Limb (tissue), 2 donors: ENCODE measurements around the gene VWA5B1.
"Not testable (repeated sequence)": the region's sequence is repeated elsewhere in the genome, so short reads cannot be mapped to it uniquely, and the experiment has no call there.

ENCODE experiments used
- DNase-seq, 2 donors: peaks; one replicate each; pipeline ENCODE4 v3.0.0-alpha.2; 2016; ENCODE audit errors: extremely low spot score in 2 of 2

VWA5B1 gene

GRCh38 chr1:20290624-20291597 is at the start of gene VWA5B1:
VWA5B1 (plus strand) TSS chr1:20290875; CDS start chr1:20310602, 19,727 bp downstream.
- DNase-seq = peak in 1 of 2 donors; percentile 68

GRCh38 chr1:20242890-20243479 is 47.7 kb upstream of the VWA5B1 start:
- no peak for DNase-seq

- DNase-seq = no peak
Measured at GRCh38 chr1:20248971-20249612, 41.6 kb upstream of the VWA5B1 start.

GRCh38 chr1:20250340-20250989 is 40.2 kb upstream of the VWA5B1 start:
- DNase-seq = no peak

- DNase-seq = no peak
Measured at GRCh38 chr1:20252587-20252986, 38.1 kb upstream of the VWA5B1 start.

GRCh38 chr1:20255666-20256065 is 35.0 kb upstream of the VWA5B1 start:
- DNase-seq = peak in 1 of 2 donors; percentile 27

GRCh38 chr1:20259646-20260045 is 31.0 kb upstream of the VWA5B1 start:
- DNase-seq = no peak

GRCh38 chr1:20261095-20261494 is 29.6 kb upstream of the VWA5B1 start:
- DNase-seq = no peak

GRCh38 chr1:20262810-20263534 is 27.7 kb upstream of the VWA5B1 start:
- no peak for DNase-seq

GRCh38 chr1:20265250-20265649 is 25.4 kb upstream of the VWA5B1 start:
- DNase-seq = no peak

GRCh38 chr1:20266141-20266540 is 24.5 kb upstream of the VWA5B1 start:
- no peak for DNase-seq

GRCh38 chr1:20266642-20267041 is 24.0 kb upstream of the VWA5B1 start:
- no peak for DNase-seq

- DNase-seq = no peak
Measured at GRCh38 chr1:20271498-20272400, 18.9 kb upstream of the VWA5B1 start.

- not testable (repeated sequence) for DNase-seq
Measured at GRCh38 chr1:20273716-20274115, 17.0 kb upstream of the VWA5B1 start.

- DNase-seq = no peak
Measured at GRCh38 chr1:20275319-20275925, 15.3 kb upstream of the VWA5B1 start.

GRCh38 chr1:20276485-20277159 is 14.1 kb upstream of the VWA5B1 start:
- DNase-seq = no peak

- no peak for DNase-seq
Measured at GRCh38 chr1:20278692-20279130, 12.0 kb upstream of the VWA5B1 start.

- no peak for DNase-seq
Measured at GRCh38 chr1:20279509-20279908, 11.2 kb upstream of the VWA5B1 start.

- no peak for DNase-seq
Measured at GRCh38 chr1:20280341-20280740, 10.3 kb upstream of the VWA5B1 start.
